ENCODE measurements around the gene DSTN. TPM values are rescaled to one million over a fixed set of nuclear protein-coding genes. Genes with fewer than 3 reads are reported as not detected.
A peak's percentile ranks its signal among the peaks of the same experiment; 100 is the strongest.

The DSTN gene
- total RNA-seq, 1 donor from 2014 or later: 91.9 TPM

DNA sequence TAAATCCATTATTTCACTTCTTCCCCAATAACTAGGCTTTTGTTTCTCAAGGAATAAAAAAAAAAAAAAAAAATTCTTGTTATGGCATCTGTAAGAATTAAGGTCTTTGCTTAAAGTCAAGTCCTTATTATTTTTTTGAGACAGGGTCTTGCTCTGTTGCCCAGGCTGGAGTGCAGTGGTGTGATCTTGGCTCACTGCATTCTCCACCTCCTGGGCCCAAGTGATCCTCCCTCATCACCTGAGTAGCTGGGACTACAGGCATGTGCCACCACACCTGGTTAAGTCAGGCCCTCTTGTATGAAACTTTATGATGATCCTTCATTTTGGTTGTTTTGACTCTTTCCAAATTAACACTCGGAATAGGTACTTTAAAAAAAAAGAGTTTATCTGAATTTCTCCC lies 17.3 kb downstream of the DSTN start:
- H3K27me3 Mint-ChIP-seq (ENCODE audit: low read depth): no peaks in the 10 kb centered on the region
- TF ChIP-seq CTCF (conservative IDR thresholded peaks at IDR 0.05): no peak
- H3K27ac Mint-ChIP-seq (ENCODE audit: unreplicated experiment): no peak overlapping the region
- no peak for DNase-seq (ENCODE audit: low read depth, low spot score)
- peaks cover 13% of the 10 kb centered on the region for H3K4me1 Mint-ChIP-seq
- no peaks in the 10 kb centered on the region for H3K36me3 Mint-ChIP-seq (ENCODE audit: low read depth)
- no peak overlapping the region for H3K4me3 Mint-ChIP-seq
- no peaks in the 10 kb centered on the region for H3K9me3 Mint-ChIP-seq

- Mint-ChIP-seq H3K9me3 (no peaks in the 10 kb centered on the region), H3K4me3 (no peak overlapping the region), H3K4me1 (peaks cover 8% of the 10 kb centered on the region), H3K27ac (ENCODE audit: unreplicated experiment) (peak overlapping the region; percentile 14), H3K36me3 (ENCODE audit: low read depth) (no peaks in the 10 kb centered on the region), H3K27me3 (ENCODE audit: low read depth) (no peaks in the 10 kb centered on the region)
- no peak for TF ChIP-seq CTCF (conservative IDR thresholded peaks at IDR 0.05)
- no peak for DNase-seq (ENCODE audit: low read depth, low spot score)
Observed at GRCh38 chr20:17587824-17588223, 17.9 kb downstream of the DSTN start.

DNA sequence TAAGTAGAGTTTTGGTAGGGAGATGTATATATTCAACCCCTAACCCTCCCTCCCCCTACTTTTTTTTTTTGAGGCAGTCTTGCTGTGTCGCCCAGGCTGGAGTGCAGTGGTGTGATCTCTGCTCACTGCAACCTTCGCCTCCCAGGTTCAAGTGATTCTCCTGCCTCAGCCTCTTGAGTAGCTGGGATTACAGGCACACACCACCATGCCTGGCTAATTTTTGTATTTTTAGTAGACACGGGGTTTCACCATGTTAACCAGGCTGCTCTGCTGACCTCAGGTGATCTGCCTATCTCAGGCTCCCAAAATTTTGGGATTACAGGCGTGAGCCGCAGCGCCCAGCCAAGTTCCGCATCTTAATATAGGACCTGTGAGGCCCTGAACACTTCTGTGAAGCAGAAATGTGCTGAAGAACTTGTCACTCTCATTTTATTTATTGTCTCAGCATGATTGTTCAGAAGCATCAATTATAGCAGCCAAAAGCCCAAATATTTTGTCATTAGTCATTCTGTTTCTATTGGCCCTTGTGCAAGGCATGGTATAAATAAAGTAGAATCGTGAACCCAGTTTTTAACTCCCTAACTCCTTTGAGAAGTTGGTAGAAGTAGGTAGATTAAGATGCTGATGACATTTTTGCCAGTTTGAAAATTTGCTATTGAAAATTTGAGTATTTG lies 19.4 kb downstream of the DSTN start:
- Mint-ChIP-seq H3K27me3 (ENCODE audit: low read depth) (no peaks in the 10 kb centered on the region), H3K27ac (ENCODE audit: unreplicated experiment) (no peak overlapping the region), H3K4me3 (no peak overlapping the region), H3K36me3 (ENCODE audit: low read depth) (no peaks in the 10 kb centered on the region), H3K9me3 (no peaks in the 10 kb centered on the region), H3K4me1 (peaks cover 8% of the 10 kb centered on the region)
- no peak for DNase-seq (ENCODE audit: low read depth, low spot score)
- TF ChIP-seq CTCF (conservative IDR thresholded peaks at IDR 0.05): no peak

GRCh38 chr20:17590245-17590644 lies 20.4 kb downstream of the DSTN start:
- no peaks in the 10 kb centered on the region for H3K27me3 Mint-ChIP-seq (ENCODE audit: low read depth)
- peaks cover 8% of the 10 kb centered on the region for H3K4me1 Mint-ChIP-seq
- H3K36me3 Mint-ChIP-seq (ENCODE audit: low read depth): no peaks in the 10 kb centered on the region
- H3K9me3 Mint-ChIP-seq: no peaks in the 10 kb centered on the region
- no peak overlapping the region for H3K4me3 Mint-ChIP-seq
- DNase-seq (ENCODE audit: low read depth, low spot score): no peak
- no peak for TF ChIP-seq CTCF (conservative IDR thresholded peaks at IDR 0.05)
- H3K27ac Mint-ChIP-seq (ENCODE audit: unreplicated experiment): no peak overlapping the region

DNA sequence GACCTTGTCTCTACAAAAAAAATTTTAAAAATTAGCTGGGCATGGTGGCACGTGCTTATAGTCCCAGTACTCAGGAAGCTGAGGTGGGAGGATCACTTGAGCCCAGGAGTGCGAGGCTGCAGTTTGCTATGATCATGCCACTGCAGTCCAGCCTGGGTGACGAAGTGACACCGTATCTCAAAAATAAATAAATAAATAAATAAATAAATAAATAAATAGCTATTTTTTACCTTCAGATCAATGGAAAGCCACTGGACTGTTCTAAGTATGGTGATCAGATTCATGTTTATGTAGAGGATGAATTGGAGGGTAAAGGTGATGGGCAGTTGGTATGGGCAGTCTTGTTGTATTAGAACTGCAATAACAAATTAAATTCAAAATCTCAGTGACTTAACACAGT lies 24.0 kb downstream of the DSTN start:
- DNase-seq (ENCODE audit: low read depth, low spot score): no peak
- H3K36me3 Mint-ChIP-seq (ENCODE audit: low read depth): peaks cover 2% of the 10 kb centered on the region
- H3K27me3 Mint-ChIP-seq (ENCODE audit: low read depth): no peaks in the 10 kb centered on the region
- no peak overlapping the region for H3K27ac Mint-ChIP-seq (ENCODE audit: unreplicated experiment)
- H3K4me3 Mint-ChIP-seq: no peak overlapping the region
- peaks cover 5% of the 10 kb centered on the region for H3K4me1 Mint-ChIP-seq
- no peaks in the 10 kb centered on the region for H3K9me3 Mint-ChIP-seq
- TF ChIP-seq CTCF (conservative IDR thresholded peaks at IDR 0.05): no peak
